Left renal pelvis (tissue), 4 donors: ENCODE measurements around the gene MCM5. TPM values are rescaled to one million over a fixed set of nuclear protein-coding genes. Genes with fewer than 3 reads are reported as not detected.
"Not testable (repeated sequence)": the region's sequence is repeated elsewhere in the genome, so short reads cannot be mapped to it uniquely, and the experiment has no call there.

Experiments used
- DNase-seq, 4 donors: peaks; one replicate each; pipeline ENCODE4 v3.0.0-alpha.2; 2013; ENCODE audit warnings: low read depth in 4 of 4, low spot score in 3 of 4
- polyA plus RNA-seq, 4 donors: library from polyadenylated mRNA; unstranded; fragments of 120-200 nt; gene quantifications; one replicate each; pipeline ENCODE4 v1.2.1, GENCODE V29; 2013; ENCODE audit not compliant: insufficient read length in 4 of 4

MCM5 gene
- polyA plus RNA-seq, 4 donors = 59.1 to 74.6 (median 64.5) TPM

DNA sequence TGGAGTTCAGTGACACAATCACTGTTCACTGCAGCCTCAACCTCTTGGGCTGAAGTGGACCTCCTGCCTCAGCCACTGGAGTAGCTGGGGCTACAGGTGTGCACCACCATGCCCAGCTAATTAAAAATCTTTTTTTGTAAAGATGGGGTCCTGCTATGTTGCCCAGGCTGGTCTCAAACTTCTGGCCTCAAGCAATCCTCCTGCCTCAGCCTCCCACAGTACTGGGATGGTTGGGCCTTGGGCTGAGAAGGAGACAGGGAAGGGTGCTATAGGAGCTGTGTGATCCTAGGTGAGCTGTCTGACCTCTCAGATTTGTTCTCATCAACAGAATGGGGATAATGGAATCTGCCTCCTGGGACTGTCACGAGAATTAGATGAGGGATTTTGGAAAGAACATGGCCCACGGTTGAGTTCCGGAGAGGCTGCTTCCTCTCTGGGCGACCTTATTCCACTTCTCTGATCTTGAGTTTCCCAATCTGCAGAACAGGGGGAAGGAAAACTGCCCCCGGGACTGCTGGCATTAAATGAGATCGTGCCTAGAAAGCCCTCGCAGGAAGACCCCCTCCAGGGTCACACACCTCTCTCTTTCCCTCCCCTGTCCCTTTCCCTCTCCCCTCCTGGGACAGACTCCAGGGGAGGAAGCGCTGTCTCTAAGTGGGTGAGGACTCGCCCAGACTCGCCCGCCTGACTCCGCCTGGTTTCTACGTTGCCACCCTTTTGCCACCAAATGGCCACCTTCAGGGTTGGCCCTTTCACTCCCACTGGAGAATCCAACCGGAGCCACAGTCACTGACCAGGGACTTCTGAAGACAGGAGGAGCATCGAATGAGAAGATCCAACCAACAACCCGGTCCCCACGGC is 50.1 kb downstream of the MCM5 start:
- DNase-seq = no peak

DNA sequence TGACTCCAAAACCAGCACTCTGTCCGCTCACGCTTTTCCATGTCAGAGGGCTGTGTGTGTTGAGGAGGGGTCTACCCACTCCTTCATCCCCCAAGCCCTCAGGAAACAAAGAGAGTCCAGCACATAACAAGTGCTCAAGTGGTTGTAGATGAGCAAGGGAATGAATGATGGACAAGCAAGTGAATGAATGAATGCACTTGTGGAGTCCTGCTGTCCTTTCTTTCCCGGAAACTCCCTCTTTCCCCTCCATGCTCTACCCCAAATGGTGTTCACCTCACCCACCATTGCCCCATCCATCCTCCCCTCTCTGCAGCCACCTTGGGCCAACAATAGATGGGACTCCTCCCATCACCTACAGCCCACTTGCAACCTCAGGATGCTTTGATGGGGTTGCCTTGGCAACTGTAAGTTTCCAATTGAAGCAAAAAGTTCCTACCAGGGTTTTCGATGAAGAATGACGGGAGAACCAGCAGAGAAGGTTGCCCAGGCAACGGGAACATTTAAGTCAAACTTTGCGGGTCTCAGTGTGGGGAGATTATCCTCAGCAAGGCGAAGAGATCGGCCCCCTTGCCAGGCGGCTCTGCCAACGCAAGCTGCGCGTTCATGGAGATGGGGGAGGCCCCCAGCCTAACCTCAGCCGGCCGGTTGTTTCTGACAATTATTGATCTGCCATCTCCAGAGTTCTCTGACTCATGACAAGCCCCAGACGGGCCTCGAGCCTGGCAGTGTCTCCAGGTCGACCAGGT is 51.1 kb downstream of the MCM5 start:
- DNase-seq = no peak

DNA sequence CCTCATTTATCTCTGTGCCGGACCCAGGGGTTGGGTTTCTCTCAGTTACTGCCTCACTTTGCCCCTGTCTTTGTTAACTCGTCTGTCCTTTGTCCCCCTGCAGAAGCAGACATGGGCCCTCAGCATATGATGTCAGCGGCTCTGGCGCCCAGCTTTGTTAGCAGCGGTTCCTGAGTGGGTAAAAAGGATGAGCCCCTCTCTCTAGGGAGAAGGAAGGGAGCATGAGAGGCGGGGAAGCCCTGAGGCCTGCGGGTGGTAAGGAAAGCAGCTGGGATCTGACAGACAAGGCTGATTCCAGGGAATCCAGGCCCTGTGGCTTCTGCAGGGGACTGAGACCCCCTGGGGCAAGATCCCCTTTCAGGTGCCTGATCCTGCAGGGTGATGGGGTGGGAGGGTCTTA is 51.7 kb downstream of the MCM5 start:
- no peak for DNase-seq

DNA sequence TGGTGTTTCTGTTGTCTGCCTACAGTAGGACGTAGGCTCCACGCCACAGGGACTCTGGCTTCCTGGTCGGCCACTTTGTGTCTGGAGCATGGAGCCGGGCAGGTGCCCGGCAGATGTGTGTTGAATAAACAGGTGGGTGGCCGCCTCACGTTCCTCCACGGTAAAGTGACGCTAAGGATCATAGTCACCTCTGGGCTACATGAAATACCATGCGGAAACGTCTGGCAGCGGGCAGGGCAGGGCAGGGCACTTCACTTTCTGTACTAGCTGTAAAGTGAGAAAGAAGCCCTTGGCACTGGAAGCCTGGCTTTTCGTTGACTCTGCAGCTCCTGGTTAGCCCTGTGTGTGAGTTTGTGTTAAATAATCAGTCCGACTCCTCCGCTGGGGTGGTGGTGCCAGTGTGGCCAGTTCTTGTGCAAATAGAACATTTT is 52.4 kb downstream of the MCM5 start:
- DNase-seq = no peak

DNA sequence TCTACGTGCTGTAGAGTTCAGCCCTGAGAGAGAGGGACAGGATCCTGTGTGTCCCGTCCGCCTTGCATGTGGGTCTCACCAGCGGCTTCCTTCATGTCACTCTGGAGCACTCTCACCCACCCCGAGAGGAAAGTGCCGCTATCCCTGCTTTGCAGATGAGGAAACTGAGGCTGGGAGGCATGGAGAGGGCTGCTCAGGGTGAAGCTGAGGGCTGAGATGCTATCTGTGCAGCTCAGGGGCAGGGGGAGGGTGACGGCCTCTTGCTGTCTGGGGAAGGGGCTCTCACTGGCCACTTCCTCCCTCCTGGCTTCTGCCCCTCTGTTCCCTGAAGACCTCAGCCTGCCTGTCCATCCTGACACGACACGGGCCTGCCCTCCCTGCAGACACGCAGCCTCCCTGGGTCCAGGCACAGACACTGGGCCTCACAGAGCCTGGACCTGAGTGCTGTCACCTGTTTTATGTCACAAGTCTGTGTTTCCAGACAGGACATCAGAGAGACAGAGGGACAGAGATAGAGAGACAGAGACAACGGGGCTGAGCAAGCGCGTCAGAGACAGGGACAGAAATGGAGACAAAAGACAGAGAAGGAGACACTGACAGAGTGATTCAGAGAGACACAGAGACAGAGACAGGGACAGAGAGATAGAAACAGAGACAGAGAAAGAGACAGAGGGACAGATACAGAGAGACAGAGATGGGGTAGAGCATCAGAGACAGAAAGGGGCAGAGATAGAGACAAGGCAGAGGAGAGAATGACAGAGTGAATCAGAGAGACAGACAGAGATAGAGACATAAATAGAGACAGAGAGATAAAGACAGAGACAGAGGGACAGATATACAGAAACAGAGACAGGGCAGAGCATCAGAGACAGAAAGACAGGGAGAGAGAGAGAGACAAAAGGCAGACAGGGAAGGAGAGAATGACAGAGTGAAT is 53.1 kb downstream of the MCM5 start:
- no peak for DNase-seq

DNA sequence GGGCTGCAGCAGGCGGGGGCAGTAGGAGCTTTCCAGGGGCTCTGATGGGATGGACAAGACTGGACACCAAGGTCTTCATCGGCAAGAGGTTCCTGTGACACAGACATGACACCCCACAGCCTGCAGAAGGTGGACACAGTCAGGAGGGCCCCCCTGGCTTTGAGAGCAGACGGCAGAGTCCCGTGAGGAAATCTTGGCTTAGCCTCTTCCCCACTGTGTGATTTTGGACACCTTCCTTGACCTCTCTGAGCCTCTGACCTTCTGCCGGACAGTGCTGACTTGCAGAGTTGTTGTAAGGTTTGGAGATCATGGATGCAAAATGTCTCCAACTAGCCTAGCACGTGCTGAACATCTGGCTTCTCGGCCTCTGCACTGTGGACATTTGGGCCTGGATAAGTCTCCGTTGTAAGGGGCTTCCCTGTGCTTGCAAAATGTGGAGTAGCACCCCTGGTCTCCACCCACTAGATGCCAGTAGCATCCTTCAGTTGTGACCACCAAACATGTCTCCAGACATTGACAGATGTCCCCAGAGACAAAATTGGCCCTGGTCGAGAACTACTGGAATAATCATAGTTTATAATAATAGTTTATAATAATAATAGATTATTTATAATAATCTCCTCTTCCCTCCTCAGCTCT is 54.6 kb downstream of the MCM5 start:
- DNase-seq = no peak

DNA sequence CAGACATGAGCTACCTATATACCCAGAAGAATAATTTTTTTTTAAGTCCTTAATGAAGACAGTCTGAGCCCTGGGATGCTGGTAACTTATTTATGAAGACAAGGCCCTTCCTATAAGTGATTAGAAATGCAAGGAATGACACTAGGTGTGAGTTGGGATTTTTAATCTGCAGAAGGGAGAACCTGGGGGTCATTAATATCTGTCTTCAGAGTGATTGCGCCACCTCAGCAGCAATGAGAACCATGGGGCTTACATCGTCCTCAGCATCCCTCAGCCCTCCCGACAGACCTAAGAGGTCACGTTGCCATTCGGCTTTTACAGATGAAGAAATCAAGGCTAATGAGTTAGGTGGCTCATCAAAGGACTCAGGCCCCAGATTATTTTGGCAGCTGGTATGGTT is 55.6 kb downstream of the MCM5 start:
- no peak for DNase-seq

DNA sequence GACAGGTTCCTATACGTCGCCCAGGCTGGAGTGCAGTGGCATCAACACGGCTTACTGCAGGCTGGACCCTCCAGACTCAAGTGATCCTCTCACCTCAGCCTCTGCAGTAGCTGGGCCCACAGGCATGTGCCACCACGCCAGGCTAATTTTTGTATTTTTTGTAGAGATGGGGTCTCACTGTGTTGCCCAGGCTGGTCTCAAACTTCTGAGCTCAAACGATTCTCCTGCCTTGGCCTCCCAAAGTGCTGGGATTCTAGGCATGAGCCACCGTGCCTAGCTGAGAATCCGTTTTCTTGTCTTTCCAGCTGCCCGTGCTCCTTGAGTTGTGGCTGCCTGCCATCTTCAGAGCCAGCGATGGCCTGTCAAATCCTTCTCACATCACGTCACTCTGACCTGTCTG is 56.8 kb downstream of the MCM5 start:
- no peak for DNase-seq

DNA sequence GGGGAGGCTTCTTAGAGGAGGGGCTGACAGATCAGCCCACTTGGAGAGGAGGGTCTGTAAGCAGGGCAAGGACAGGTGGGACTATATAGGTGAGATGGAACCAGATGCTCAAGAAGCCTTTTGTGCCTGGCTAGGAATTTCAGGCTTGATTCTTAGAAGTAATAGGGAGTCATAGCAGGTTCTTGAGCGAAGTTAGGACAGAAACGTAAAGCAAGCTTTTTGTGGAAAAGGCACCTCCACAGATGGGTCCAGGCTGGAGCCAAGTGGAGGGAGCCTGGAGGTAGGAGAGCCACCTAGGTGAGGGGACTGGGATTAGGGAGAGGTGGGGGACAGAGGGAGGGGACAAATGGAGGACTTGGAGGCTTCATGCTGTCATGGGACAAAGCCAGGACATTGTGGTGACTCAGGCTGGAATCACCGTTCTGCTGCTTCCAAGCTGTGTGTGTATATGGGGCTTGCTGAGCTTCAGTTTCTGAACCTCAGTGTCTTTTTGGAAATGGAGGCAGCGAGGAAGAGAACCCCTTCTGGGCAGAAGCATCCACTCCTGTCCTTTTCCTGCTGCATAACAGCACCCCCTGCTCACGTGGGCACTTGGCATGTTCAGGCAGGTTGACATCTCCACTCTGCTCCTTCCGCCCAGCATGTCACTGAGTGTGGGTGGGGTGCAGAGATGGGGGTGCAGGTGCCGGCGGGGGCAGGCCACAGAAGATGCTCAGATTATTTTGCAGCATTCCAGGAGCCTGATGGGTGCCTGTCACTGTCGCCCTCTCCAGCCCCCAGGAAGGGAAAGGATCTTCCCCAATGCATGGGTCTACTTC is 58.0 kb downstream of the MCM5 start:
- no peak for DNase-seq

DNA sequence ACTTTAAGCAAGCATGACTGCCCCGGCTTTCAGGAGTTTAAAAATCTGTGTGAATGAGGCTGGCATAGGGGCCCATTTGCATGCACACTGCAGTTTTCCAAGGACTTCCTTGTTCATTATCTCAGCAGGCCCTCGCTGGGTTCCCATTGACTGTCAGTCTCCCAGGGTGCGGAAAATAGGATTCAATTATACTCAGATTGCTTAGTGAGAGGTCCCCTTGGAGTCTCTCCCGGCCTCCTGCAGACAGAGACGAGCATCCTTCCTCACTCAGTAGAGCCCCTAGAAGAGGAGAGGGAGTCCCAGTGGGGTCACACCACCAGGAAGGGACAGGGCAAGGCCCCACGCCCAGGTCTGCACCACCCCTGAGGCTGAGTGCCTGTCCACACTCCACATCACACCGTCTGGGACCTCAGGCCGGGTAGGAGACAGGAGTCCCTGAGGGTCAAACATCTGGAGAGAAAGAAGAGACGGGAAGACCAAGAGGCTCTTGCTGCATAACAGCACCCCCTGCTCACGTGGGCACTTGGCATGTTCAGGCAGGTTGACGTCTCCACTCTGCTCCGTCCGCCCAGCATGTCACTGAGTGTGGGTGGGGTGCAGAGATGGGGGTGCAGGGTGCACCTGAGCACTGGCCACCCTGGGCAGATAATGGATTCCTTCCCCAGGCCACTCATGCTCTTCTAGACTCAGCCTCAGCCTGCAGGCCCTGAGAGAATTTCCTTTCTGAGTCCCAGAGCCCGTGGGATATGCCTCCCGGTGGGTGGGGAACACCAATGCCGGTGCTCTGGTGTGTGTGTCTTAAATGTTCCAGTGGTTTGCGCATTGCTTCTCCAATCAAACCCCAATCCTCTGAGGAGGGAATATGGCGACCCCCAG is 58.8 kb downstream of the MCM5 start:
- DNase-seq = no peak

DNA sequence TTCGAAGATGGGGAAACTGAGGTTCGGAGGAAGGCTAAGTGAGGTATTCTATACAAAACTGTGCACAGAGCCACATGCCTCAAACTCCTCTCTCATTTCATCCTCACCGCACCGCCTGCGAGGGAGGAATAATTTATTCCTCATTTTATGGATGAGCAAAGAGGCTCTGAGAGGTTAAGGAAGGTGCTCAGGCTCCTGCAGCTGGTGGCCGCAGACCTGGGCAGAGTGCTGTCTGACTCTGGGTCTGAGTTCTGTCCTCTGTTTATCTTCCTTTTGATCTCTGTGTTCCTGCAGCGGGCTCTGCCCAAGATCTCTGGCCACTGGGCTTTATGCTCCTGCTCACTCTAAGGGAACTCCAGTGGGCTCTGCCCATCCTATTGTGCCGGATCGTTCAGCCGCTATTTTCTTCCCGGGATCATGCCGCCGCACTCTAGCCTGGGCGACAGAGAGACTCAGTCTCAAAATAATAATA is 59.5 kb downstream of the MCM5 start:
- no peak for DNase-seq

DNA sequence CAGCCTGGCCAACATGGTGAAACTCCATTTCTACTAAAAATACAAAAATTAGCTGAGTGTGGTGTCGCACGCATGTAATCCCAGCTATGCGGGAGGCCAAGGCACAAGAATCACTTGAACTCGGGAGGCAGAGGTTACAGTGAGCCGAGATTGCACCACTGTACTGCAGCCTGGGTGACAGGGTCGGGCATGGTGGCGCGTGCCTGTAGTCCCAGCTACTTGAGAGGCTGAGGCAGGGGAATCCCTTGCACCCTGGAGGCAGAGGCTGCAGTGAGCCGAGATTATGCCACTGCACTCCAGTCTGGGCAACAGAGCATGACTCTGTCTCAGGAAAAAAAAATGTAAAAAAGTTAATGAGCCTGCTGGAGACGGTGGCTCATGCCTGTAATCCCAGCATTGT is 60.0 kb downstream of the MCM5 start:
- DNase-seq = not testable (repeated sequence)

DNA sequence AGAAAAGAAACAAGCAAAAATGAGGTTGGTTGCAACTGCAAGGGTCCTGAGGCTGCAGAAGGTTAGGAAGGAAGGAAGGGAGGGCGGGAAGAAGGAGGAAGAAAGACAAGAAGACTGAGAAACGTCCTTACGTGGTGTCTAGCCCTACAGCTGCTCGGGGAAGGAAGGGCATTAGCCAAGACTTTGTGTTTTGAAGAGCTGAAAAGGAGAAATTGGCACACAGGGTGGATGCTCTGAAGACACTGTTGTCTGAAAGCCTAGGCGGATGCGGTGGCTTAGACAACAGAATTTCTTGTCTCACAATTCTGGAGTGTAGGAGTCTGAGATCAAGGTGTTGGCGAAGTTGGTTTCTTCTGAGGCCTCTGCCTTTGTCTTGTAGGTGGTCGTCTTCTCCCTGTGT is 60.7 kb downstream of the MCM5 start:
- DNase-seq = no peak

DNA sequence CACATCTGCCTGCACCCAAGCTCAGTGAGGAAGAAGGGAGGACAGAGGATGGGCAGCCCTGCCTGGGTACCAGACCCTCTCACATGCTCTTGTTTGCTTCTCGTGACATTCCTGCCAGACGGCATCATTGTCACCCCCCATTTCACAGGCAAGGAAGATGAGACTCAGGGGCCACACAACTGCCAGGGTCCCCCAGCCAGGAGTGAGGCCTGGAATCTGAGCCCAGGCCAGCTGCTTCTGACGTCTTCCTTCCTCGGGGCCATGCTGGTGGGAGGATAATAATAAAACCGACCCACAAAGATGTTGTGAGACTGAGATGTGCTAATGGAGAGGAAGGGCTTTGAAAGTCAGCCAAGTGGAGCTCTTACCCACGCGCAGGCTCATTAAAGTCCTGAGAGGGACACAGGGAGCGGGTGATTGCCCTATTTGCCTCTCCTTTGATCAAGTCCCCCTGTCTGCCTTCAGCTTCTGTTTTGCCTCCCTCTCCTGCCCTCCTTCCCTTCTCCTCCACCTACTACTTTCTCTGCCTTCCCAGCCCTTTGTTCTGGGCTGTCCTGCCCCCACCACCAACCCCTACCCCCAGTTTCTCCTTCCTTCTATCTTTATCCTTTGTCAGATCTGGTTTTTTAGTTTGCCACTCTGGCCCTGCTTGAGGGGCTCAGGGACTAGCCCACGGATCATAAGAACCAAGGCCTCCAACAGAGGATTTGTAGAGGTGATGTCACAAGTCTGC is 62.7 kb downstream of the MCM5 start:
- DNase-seq = no peak

DNA sequence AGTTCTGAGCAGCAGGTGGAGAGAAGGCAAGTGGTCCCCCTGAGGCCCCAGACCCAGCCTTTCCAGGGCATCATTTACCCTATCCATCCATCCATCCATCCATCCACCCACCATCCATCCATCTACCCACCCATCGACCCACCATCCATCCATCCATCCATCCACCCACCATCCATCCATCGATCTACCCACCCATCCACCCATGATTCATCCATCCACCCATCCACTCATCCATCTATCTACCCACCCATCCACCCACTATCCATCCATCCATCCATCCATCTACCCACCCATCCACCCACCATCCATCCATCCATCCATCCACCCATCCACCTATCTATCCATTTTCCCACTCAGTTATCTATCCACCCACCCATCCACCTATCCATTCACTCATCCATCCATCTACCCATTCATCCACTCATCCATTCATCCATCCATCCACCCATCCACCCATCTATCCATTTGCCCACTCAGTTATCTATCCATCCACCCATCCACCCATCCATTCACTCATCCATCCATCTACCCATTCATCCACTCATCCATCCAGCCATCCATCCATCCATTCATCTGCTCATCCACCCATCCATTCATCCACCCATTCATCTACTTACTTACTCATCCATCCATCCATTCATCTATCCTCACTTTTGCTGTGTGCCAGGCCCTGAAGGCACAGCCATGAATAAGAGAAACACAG is 63.4 kb downstream of the MCM5 start:
- DNase-seq = no peak

DNA sequence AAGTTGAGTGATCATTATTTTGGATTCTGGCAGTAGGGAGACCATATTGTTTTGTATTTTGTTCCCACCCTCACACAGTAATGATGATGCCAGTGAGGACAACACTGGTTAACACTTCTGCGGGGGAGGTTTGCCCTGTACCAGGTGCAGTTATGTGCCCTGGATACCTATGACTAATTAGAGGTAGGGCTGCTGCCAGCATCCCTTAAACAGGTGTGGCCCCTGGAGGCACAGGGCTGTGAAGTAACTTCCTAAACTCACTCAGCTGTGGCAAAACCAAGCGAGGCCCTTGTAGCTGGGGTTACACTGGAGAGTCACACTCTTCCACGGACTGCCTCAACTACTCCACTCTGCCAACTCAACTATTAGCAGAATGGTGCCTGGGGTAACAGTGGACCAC is 64.5 kb downstream of the MCM5 start:
- no peak for DNase-seq

DNA sequence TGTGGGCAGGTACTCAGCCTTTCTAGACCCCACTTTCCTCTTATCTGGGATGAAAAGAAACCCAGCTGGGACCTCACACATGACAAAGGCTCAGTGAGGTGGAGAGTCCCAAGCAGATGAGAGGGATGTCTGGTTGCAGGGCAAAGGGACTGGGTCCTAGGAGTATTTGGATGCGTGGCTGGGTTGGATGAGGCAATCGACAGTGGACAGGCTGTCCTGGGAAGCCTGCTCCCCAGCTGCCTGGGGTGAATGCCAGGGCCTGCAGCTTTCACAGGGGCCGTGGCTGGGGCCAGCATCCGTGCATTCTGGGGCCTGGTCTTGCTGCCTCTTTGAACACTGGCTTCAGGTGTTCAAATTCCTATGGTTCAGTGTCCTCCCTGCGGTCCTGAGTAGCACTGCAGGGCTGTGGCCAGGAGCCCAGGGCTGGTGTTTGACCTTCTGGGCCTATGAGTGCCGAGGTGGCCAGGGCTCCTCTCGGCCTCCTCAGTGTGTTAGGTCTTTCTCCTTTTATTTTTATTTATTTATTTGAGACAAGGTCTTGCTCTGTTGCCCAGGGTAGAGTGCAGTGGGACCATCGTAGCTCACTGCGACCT is 65.3 kb downstream of the MCM5 start:
- no peak for DNase-seq
